Epidermal melanocyte (primary cell): Measurements from ENCODE around the gene RNF182.
"Not testable (repeated sequence)": the region's sequence is repeated elsewhere in the genome, so short reads cannot be mapped to it uniquely, and the experiment has no call there.

Source experiments
- DNase-seq: peaks from one replicate; pipeline ENCODE4 v3.0.0; 2011; ENCODE audit warnings: low spot score; ENCODE audit not compliant: insufficient read length

Gene RNF182

DNA sequence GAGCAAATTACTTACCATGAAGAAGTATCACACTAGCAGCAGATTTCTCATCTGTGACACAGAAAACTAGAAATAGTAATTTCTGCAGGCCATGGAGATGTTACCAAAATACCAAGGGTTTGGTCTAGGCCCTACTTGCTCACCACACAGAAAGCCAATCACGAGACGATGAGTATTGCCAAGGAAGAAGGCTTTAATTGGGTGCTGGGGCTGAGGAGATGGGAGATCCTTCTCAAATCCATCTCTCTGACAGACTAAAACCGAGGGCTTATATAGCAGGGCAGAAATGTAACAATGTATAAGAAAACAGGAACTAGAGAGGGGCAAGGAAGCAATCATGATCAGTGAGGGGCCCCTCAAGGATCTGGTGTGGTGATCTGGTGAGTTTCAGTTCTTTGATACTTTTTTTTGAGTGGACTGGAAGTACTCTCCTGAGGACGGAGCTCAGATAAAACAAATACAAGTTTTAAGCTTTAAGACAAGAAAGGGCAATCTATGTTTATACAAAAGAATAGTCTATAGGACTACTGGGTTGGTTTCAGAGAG is 40.9 kb downstream of the RNF182 start:
- DNase-seq = no peak

DNA sequence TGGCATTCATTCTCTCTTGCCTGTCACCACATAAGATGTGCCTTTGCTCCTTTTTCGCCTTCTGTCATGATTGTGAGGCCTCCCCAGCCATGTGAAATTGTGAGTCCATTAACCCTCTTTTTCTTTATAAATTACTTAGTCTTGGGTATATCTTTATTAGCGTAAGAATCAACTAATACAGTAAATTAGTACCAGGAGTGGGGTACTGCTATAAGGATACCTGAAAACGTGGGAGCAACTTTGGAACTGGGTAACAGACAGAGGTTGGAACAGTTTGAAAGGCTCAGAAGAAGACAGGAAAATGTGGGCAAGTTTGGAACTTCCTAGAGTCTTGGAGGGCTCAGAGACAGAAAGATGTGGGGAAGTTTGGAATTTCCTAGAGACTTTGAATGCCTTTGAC is 46.6 kb downstream of the RNF182 start:
- DNase-seq = no peak

DNA sequence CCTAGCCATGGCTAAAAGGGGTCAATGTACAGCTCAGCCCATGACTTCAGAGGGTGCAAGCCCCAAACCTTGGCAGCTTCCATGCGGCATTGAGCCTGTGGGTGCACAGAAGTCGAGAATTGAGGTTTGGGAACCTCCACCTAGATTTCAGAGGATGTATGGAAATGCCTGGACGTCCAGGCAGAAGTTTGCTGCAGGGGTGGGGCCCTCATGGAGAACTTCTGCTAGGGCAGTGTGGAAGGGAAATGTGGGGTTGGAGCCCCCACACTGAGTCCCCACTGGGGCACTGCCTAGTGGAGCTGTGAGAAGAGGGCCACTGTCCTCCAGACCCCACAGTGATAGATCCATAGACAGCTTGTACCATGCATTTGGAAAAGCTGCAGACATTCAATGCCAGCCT is 47.9 kb downstream of the RNF182 start:
- not testable (repeated sequence) for DNase-seq

DNA sequence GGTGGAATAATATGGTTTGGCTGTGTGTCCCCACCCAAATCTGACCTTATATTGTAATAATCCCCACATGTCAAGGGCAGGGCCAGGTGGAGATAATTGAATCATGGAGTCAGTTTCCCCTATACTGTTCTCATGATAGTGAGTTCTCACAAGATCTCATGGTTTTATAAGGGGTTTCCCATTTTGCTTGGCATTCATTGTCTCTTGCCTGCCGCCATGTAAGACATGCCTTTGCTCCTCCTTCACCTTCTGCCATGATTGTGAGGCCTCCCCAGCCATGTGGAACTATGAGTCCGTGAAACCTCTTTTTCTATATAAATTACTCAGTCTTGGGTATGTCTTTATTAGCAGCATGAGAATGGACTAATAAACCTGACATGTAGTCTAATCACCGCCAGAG is 48.7 kb downstream of the RNF182 start:
- not testable (repeated sequence) for DNase-seq

DNA sequence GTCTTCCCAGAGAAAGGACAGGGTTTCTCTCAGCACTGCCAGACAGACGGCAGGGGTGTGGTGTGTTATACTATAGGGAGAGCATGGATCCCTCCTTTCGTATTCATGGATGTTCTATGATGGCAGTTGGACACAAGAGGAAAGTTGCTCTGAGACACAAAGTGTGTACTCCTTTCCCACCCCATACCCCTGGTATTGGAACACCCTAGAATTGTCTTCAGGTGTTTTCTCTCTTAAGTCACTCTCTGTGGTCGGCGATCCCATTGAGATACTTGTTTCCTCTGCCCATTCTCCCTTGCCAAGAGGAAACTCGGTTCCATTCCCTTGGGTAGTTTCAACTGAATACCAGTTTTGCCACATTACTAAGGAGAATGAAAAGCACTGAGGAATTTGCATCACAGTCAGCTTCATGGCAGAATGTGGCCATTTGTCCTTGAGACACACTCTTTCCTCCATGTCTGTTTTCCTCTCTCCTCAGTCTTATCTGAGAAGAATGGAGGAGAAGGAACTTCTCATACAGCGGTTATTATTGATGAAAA is 53.4 kb downstream of the RNF182 start:
- no peak for DNase-seq

DNA sequence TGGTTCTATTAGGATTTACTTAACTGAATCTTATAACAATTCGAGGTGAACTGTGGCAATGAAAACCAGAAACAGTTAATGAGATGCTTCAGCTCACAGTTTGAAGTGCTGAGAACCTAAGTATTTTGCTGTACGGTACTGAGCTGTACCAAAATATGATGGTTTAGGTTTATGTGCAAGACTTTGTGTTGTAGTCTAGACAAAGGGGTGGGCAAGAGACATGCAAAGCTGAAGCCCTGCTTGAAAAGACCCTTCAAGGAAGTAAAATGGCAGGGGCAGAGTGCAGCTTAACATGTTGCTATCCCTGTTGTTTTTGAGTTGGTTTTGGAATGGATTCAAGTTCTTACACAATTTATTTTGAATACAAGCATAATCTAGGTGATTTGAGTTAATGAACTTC is 54.0 kb downstream of the RNF182 start:
- DNase-seq = no peak

DNA sequence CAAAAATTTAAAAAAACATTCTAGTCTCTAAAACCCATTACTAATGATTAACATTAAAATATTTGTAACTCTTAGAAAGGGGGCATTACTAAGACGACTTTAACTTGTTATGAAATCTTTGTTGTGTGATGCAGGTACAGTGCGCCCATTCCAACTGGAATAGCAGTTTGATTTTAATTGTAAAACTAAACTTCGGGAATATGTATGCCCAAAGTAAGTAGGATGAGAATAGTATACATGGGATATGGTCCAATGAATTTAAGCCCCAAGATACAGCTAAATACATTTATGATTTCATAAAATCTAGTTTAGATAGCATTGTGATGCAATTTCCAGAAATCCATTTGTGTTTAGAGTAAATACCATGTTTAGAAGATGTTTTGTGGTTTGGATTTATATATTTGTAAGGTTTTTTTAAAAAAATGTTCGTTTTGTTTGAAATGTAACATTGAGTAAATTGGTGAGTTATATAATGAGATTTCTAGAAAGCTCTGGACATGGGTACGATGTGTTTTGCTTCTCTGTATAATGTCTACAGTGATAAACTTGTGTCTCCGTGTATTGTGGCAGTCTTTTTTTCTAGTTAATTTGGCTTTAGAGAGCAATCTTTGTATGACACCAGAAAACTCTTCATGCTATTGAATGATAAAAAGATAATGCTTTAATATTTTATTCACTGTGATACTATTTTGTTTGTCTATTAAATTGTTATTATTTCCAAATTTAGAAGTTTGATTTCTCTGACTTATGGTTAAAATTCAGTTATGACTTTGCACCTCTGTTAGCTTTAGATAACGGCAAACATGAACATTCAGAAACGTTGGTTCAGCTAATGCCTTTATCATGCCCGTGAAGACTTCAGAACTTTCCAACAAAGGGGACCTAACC is 54.8 kb downstream of the RNF182 start:
- DNase-seq = no peak

DNA sequence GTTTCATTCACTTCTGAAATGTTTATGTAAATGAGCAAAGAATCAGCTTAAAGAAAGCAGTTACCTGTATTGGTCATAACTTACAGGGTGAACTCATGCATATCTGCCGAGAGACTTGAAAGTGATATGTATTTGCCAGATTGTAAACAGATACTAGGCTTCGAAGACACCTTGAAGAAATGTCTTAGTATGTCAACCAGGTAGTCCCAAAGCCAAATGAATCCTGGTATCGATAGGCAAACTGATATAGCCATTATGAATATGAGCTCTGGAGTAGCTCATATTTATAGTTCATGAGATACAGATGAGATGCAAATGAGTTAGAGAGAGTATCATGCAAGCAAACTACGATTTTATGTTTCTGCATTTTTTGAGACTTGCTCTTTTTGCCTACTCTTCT is 55.8 kb downstream of the RNF182 start:
- no peak for DNase-seq

DNA sequence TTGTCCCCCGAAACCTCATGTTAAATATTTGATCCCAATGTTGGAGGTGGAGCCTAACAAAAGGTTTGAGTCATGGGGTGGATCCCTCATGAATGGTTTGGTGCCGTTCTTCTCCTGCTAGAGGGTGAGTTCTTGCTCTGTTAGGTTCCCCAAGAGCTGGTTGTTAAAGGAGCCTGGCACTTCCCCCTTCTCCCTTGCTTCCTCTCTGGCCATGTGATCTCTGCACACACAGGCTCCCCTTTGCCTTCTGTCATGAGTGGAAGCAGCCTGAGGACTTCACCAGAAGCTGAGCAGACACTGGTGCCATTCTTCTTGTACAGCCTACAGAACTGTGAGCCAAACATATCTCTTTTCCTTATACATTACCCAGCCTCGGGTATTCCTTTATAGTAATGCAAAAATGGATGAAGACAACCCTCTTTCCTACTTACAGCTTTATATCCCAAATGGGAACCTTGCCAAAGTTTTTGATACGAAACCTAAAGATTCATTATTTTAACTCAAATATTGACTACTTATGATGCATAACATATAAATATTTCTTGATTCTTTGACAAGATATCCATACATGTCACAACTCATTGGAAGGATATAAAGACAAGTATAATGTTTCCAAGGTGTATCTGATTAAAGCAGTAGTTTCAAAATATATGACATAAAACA is 61.0 kb downstream of the RNF182 start:
- DNase-seq = no peak

DNA sequence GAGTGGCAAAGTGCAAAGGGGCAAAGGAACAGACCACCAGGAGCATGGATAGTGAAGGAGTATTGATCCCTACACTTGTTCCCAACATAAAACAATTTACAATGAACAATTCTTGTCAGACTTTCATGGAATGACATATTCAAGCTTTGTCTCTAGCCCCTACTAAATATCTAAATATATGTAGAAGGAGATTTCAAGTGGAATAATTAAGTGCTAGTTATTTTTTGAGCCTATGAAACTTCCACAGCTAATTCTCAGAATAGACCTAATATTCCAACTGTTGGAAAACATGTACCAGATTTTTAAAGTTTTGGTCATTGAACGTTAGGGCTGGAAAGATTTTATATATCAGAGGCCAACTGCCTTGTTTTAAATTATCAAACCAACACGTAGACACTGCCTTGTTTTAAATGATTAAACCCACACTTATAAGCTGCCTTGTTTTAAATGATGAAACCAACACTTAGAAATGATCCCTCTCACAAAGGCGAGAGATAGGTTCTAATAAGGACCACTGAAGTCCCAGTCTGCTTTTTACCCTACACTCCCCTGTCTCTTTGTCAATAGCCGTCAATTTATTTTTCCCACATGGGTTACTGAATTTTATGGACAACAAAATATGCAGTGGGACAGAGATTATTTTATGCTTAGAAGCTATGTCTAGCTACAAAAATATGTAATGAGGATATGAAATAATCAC is 62.1 kb downstream of the RNF182 start:
- no peak for DNase-seq

DNA sequence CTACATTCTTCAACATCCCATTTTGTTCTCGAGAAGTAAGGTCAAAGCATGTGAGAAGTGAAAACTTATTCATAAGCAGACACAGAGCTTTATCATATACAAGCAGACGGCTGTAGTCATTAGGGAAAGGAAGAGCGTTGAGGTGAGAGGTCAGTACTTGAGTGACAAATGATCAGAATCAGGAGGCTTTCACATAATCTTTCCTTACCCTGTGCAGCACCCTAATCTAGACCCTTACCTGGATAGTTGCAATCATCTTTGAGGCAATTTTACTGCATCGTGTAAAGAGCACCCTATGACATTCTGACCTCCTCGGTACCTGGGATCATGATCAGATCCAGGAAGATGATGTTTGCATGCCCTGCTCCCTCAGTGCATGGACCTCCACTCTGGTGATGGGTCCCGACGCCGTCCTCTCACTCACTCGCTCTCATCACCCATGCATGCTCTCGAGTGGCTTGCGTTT is 62.7 kb downstream of the RNF182 start:
- no peak for DNase-seq

DNA sequence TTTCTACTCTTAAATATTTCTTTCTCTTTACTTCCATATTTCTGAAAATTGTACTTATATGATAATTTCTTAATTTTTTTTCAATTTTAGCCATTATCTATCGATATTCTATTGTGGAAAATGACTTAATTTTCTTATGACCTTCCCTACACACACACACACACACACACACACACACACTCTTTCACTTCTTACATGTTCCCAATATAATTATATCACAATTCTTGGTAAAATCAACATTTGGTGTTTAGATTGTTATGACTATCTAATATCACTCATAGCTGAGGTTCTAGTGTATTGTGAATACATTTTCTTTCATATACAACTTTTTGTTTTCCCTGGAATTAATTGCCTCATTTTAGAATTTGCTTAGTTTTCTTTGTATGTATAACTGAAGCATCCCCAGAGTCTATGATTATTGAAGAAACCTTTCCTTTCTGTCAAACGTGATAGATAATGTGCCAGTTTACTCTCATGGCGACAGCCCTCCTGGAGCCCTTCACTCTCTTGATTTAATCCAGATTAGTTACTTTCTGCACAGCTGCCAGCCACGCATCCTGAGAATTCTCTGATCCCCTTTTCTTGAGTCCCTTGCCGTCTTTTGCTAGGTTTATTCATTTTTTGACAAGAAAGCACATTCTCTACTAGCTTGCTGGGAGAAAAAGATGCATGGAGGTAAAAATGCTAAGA is 63.4 kb downstream of the RNF182 start:
- no peak for DNase-seq

DNA sequence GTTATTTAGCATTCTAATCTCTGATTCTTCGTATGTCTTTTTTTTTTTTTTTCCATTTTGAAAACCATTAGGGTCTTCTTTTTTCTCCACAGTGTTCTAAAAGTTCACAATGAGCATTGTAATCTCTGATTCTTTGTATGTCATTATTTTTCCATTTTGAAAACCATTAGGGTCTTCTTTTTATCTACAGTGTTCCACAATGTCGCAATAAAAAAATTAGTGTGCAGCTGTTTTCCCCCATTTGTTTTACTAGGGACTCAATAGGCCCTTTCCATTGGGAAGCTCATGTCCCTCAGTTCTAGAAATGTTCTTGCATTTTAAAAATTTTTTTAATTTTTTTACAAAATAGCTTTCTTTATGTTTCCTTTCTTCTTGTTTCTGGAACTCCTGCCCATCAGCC is 64.2 kb downstream of the RNF182 start:
- DNase-seq = no peak

DNA sequence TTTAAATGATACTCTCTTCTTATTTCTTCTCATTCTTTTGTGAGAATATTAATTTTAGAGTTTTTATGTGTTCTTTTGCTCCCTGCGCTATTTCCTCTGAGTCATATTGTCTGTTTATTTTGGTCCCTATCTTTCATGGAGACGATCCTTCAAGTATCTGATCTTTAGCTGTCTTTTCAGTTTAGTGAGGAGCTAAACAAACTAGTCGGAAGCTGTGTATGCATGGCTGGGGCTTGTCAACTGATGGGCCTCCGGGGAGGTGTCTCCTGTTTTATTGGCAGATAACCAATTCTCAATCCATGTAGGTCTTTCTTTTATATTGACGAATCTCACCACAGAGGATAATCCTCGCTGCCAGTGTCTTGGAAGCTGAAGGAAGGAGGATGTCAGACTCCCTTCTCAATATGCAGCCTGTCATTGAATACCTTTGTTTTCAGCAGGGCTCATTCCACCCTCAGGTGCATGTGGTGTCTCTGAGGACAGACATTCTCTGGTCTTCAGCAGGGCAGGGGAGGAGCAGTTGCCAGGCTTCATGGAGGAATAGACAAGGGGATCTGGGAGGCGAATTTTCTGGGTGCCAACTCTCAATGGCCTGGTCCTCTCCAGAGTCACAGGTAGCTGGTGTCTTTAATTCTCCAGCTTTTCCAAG is 64.9 kb downstream of the RNF182 start:
- no peak for DNase-seq

DNA sequence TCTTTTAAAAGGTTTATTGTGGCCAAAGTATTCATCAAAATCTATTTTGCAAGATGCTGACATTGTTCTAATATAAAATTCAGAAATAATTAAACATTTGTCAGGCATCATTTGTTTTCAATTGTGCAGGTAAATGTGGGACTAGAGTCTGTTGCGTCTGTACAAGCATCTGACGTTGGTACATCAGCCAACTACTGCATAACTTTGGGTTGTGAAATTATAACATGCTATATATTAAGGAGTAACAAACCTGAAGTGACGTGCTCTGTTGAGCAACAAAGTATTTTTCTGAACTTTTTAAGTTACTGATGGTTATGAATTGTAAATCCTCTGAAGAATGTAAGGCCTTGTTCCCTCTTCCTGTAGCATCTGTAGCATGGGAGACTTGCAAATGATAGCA is 66.0 kb downstream of the RNF182 start:
- no peak for DNase-seq

DNA sequence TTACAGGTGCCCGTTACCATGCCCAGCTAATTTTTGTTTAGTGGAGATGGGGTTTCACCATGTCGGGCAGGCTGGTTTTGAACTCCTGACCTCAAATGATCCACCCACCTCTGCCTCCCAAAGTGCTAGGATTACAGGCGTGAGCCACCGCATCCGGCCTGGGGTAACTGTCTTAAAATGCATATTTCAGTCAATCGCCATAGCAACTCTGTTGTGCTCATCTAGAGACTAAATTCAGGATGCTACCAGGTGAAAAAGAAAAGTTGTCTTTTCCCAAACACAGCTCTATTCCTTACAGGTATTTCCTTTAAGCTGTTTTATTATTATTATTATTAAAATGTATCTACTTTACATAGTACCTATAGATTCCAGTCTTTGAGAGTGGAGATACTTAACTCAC is 66.6 kb downstream of the RNF182 start:
- no peak for DNase-seq

DNA sequence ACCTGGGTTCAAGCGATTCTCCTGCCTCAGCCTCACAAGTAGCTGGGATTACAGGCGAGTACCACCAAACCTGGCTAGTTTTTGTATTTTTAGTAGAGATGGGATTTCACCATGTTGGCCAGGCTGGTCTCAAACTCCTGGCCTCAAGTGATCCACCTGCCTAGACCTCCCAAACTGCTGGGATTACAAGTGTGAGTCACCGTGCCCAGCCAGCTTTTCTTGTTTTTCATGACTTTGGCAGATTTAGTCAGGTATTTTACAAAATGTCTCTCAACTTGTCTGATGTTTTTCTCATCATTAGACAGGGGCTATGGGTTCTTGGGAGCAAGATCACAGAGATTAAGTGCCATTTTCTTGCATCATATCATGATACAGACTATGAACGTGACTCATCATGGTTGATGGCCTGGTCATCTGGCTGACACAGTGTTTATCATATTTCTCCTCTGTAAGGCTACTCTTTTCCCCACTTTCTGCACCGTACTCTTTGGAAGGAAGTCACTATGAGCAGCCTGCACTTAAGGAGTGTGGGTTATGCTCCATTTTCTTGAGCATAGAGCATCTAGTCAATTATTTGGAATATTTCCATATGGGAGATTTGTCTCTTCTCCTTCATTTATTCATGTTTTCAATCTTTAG is 67.8 kb downstream of the RNF182 start:
- DNase-seq = no peak

DNA sequence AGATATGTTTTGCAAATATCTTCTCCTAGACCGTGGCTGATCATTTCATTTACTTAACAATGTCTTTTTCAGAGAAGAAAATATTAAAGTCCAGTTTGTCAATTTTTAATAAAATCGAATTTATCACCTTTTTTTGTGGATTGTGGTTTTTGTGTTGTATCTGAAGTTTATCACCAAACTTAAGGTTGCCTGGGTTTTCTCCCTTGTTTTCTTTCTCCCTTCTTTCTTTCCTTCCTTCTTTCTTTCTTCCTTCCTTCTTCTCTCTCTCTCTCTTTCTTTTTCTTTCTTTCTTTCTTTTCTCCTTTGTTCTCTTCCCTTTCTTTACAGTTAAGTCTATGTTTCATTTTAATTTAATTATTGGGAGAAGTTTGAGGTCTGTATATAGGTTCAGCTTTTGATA is 68.7 kb downstream of the RNF182 start:
- no peak for DNase-seq

DNA sequence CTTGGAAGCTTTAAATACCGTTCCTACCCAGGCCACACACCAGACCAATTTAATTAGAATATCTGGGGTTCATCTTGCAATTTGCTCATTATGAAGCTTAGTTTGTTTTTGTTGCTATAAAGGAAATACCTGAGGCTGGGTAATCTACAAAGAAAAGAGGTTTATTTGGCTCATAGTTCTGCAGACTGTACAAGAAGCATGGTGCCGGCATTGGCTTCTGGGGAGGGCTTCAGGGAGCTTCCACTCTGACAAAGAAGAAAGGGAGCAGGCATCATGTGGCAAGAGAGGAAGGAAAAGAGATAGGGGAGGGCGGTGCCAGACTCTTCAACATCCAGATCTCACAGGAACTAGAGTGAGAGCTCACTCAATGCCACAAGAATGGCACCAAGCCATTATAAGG is 73.6 kb downstream of the RNF182 start:
- no peak for DNase-seq

DNA sequence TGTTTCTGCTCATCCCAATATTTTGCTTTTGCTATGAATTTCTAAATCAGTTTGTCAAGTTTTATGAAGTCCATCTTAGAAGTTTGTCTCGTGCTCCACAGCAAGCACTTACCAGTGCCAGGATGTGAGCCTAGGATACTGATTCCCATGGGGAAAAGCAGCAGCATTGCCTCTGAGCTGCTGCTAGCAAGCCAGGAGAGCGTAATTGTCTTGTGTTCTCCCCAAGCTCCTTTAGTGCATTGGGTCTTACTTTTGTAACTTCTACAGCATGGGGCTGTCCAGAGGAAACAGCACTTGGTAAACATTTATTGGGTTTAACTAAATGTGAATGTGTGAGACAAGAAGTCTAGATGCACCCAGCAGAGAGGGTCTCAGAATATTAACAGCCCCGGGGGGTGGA is 76.1 kb downstream of the RNF182 start:
- no peak for DNase-seq
